PC-3 (cell line): ENCODE measurements around the gene CFLAR. TPM values are rescaled to one million over a fixed set of nuclear protein-coding genes. Genes with fewer than 3 reads are reported as not detected.
"Not testable (repeated sequence)": the region's sequence is repeated elsewhere in the genome, so short reads cannot be mapped to it uniquely, and the experiment has no call there.

Experiments used
- ATAC-seq: fragments of 200-7000 bp; cut with Tn5 transposase; 2 replicates; pipeline ENCODE4 v1.9.1; 2020; ENCODE audit warnings: mild to moderate bottlenecking, moderate library complexity
- BruUV-seq: library from RNA; stranded (reverse); fragments of 400-500 nt; replicated peaks from 2 replicates; lab custom pipeline; 2021; lab: Mats Ljungman, UMichigan
- CTCF ChIA-PET: fragments of 300-600 bp; sonication (Branson Sonifier 250); formaldehyde crosslinking; loops from one replicate; lab custom pipeline; 2022; ENCODE audit warnings: antibody characterized with exemption; lab: Charles Lee
- POLR2A ChIA-PET: fragments of 300-600 bp; sonication (Branson Sonifier 250); formaldehyde crosslinking; loops from one replicate; lab custom pipeline; 2022; ENCODE audit warnings: antibody characterized with exemption; ENCODE audit not compliant: unreplicated experiment; lab: Charles Lee
- DNase-seq: peaks from one replicate; pipeline ENCODE4 v3.0.0-alpha.2; 2015
- H2AFZ ChIP-seq: fragments of 300-600 bp; sonication (generic); 2 replicates; pipeline ENCODE4 v1.6.0; 2016; ENCODE audit warnings: antibody characterized with exemption, low read length
- H3F3A ChIP-seq: fragments of 300-600 bp; sonication (generic); one replicate; pipeline ENCODE4 v1.6.0; 2017; ENCODE audit warnings: antibody characterized with exemption, low read length, control low read depth, mild to moderate bottlenecking; ENCODE audit not compliant: unreplicated experiment
- H3K27ac ChIP-seq: fragments of 300-600 bp; sonication (generic); 2 replicates; pipeline ENCODE4 v1.5.1; 2016; ENCODE audit warnings: mild to moderate bottlenecking, low read length
- H3K27me3 ChIP-seq: fragments of 300-600 bp; sonication (generic); 2 replicates; pipeline ENCODE4 v1.6.1; 2016; ENCODE audit warnings: low read length, mixed read lengths
- H3K36me3 ChIP-seq: fragments of 300-600 bp; sonication (generic); 2 replicates; pipeline ENCODE4 v1.6.1; 2016; ENCODE audit warnings: low read depth, mixed run types, low read length, mixed read lengths
- H3K4me1 ChIP-seq: fragments of 300-600 bp; sonication (generic); 2 replicates; pipeline ENCODE4 v1.5.1; 2016; ENCODE audit warnings: low read length; ENCODE audit not compliant: insufficient read depth
- H3K4me2 ChIP-seq: fragments of 300-600 bp; sonication (generic); 2 replicates; pipeline ENCODE4 v1.6.0; 2016; ENCODE audit warnings: low read length
- H3K4me3 ChIP-seq: fragments of 300-600 bp; sonication (generic); 2 replicates; pipeline ENCODE4 v1.5.1; 2016; ENCODE audit warnings: mild to moderate bottlenecking, low read length, mixed read lengths
- H3K79me2 ChIP-seq: fragments of 300-600 bp; sonication (generic); 2 replicates; pipeline ENCODE4 v1.6.1; 2017; ENCODE audit warnings: low read length, mixed read lengths
- H3K9ac ChIP-seq: fragments of 300-600 bp; sonication (generic); 2 replicates; pipeline ENCODE4 v1.6.0; 2016; ENCODE audit warnings: mild to moderate bottlenecking, low read length
- H3K9me2 ChIP-seq: fragments of 300-600 bp; sonication (generic); replicated peaks from 2 replicates; pipeline ENCODE4 v1.6.1; 2016; ENCODE audit warnings: mixed run types, low read length, mixed read lengths
- H3K9me3 ChIP-seq: fragments of 300-600 bp; sonication (generic); 2 replicates; pipeline ENCODE4 v1.6.1; 2016; ENCODE audit warnings: low read length, mixed read lengths
- H4K20me1 ChIP-seq: fragments of 300-600 bp; sonication (generic); 2 replicates; pipeline ENCODE4 v1.6.1; 2016; ENCODE audit warnings: low read length, mixed read lengths
- CTCF ChIP-seq: fragments of 300-600 bp; sonication (generic); conservative IDR thresholded peaks from 2 replicates; pipeline ENCODE4 v1.5.1; 2017; ENCODE audit warnings: antibody characterized with exemption, low read depth, mild to moderate bottlenecking, low read length
- EZH2 ChIP-seq: fragments of 300-600 bp; sonication (generic); IDR thresholded peaks from one replicate; pipeline ENCODE4 v1.6.1; 2017; ENCODE audit warnings: antibody characterized with exemption, mild to moderate bottlenecking, low read length; ENCODE audit not compliant: unreplicated experiment
- EZH2phosphoT487 ChIP-seq: fragments of 300-600 bp; sonication (generic); IDR thresholded peaks from 2 replicates; pipeline ENCODE4 v1.6.1; 2018; ENCODE audit warnings: mild to moderate bottlenecking, antibody characterized with exemption, low read length, borderline replicate concordance
- intact Hi-C: fragments of 100-400 bp; cut with micrococcal nuclease; formaldehyde crosslinking; loops from 2 replicates; pipeline ENCODE4 v1.9.0; 2023
- total RNA-seq: library from RNA; depleted of rRNA; stranded (reverse); fragments of >200 nt; gene quantifications from 2 replicates; pipeline ENCODE4 v1.2.3, GENCODE V29; 2014

CFLAR gene
- total RNA-seq, 1 experiment from 2014 or later, result 33.5 TPM

- Histone ChIP-seq H3K9ac (no peak overlapping the region), H3F3A (no peaks in the 10 kb centered on the region), H3K36me3 (peaks cover 18% of the 10 kb centered on the region; the same call in 1 of the 2 replicates), H4K20me1 (no peaks in the 10 kb centered on the region), H3K4me1 (no peaks in the 10 kb centered on the region), H3K79me2 (no peaks in the 10 kb centered on the region), H3K27me3 (no peaks in the 10 kb centered on the region), H3K9me2 (no peaks in the 10 kb centered on the region), H3K4me2 (no peak overlapping the region), H3K9me3 (no peaks in the 10 kb centered on the region), H3K27ac (no peak overlapping the region), H2AFZ (no peak overlapping the region), H3K4me3 (no peak overlapping the region)
- ATAC-seq (no peak), DNase-seq (no peak)
- BruUV-seq, result no TSS peak
- ChIA-PET CTCF (no interaction called here), POLR2A (no interaction called here)
- TF ChIP-seq EZH2, result no peak
- TF ChIP-seq CTCF, result no peak
- no peak for TF ChIP-seq EZH2phosphoT487
- intact Hi-C loops, result no loop called here
Observed at GRCh38 chr2:201167546-201167945, 51.6 kb downstream of the CFLAR start.

GRCh38 chr2:201168496-201168895, 52.5 kb downstream of the CFLAR start:
- H3K79me2 ChIP-seq, H3K4me2 ChIP-seq, H3K4me1 ChIP-seq, H3F3A ChIP-seq, ATAC-seq, H3K9me2 ChIP-seq, DNase-seq, H3K9me3 ChIP-seq, BruUV-seq, H3K9ac ChIP-seq, intact Hi-C loops, H2AFZ ChIP-seq, H3K4me3 ChIP-seq, POLR2A ChIA-PET, CTCF ChIA-PET, H4K20me1 ChIP-seq, H3K27ac ChIP-seq, H3K27me3 ChIP-seq: not testable (repeated sequence)
- peaks cover 14% of the 10 kb centered on the region; the same call in 1 of the 2 replicates for H3K36me3 ChIP-seq

- intact Hi-C loops, result no loop called here
- BruUV-seq, result no TSS peak
- no peak for TF ChIP-seq EZH2
- no peak for TF ChIP-seq CTCF
- ChIA-PET CTCF (interaction anchor here (0.5 to 0.6 kb wide), 2 partner anchors 54 to 104 kb away, joined by 3 to 5 read pairs; no protein-coding TSS in a partner anchor), POLR2A (no interaction called here)
- no peaks in the 10 kb centered on the region for H3K4me1 ChIP-seq
- no peaks in the 10 kb centered on the region for H3F3A ChIP-seq
- H2AFZ ChIP-seq, result no peak overlapping the region
- no peak overlapping the region for H3K4me2 ChIP-seq
- ATAC-seq (no peak), DNase-seq (no peak)
- no peaks in the 10 kb centered on the region for H3K27me3 ChIP-seq
- no peaks in the 10 kb centered on the region for H4K20me1 ChIP-seq
- no peaks in the 10 kb centered on the region for H3K79me2 ChIP-seq
- no peaks in the 10 kb centered on the region for H3K9me3 ChIP-seq
- H3K9ac ChIP-seq, result no peak overlapping the region
- H3K36me3 ChIP-seq, result no peaks in the 10 kb centered on the region
- H3K9me2 ChIP-seq, result no peaks in the 10 kb centered on the region
- H3K27ac ChIP-seq, result no peak overlapping the region
- no peak overlapping the region for H3K4me3 ChIP-seq
Observed at GRCh38 chr2:201171259-201171814, 55.4 kb downstream of the CFLAR start.
